B cell (primary cell): ENCODE results near the gene ULK4. TPM values are rescaled to one million over a fixed set of nuclear protein-coding genes. Genes with fewer than 3 reads are reported as not detected.

Experiments
- ATAC-seq: fragments of 200-7000 bp; cut with Tn5 transposase; one replicate; pipeline ENCODE4 v1.10.0; 2021; ENCODE audit warnings: low read depth, mild to moderate bottlenecking, moderate number of reproducible peaks, moderate library complexity
- CTCF ChIA-PET: fragments of 350-600 bp; sonication (Branson Sonifier 250); formaldehyde crosslinking; loops from one replicate; lab custom pipeline; 2021; ENCODE audit warnings: antibody characterized with exemption, inconsistent platforms; lab: Charles Lee
- POLR2A ChIA-PET: fragments of 350-600 bp; sonication (Branson Sonifier 250); formaldehyde crosslinking; loops from one replicate; lab custom pipeline; 2021; ENCODE audit warnings: antibody characterized with exemption; lab: Charles Lee
- DNase-seq: peaks from one replicate; pipeline ENCODE4 v3.0.0; 2013
- H2AFZ ChIP-seq: 2 replicates; pipeline ENCODE4 v1.6.1; 2012; ENCODE audit warnings: mild to moderate bottlenecking, low read depth, low read length; ENCODE audit not compliant: insufficient read depth, poor library complexity, severe bottlenecking
- H3K27ac ChIP-seq, 2 donors: 1 replicate in 1 of 2; 2 replicates in 1 of 2; pipeline ENCODE4 v1.5.1; 2012 to 2013; ENCODE audit warnings: low read length in 2 of 2, mild to moderate bottlenecking in 2 of 2, moderate library complexity in 1 of 2
- H3K27me3 ChIP-seq, 4 experiments: fragments of 200-600 bp in 1 of 4; sonication (generic) in 1 of 4; replicated peaks in 1 of 4; 1 replicate in 2 of 4; 2 replicates in 2 of 4; pipeline versions ENCODE4 v1.6.1 to v1.7.0; 2013 to 2016; ENCODE audit warnings: low read length in 3 of 4, mild to moderate bottlenecking in 2 of 4, mixed read lengths in 1 of 4, moderate library complexity in 1 of 4; ENCODE audit not compliant: insufficient read depth in 4 of 4, control insufficient read depth in 3 of 4; ENCODE audit errors: control extremely low read depth in 1 of 4
- H3K36me3 ChIP-seq, 2 experiments: replicated peaks in 1 of 2; 1 replicate in 1 of 2; 2 replicates in 1 of 2; pipeline versions ENCODE4 v1.6.1 to v1.7.1; 2013; ENCODE audit warnings: low read length in 1 of 2; ENCODE audit not compliant: insufficient read depth in 2 of 2, control insufficient read depth in 1 of 2; ENCODE audit errors: control extremely low read depth in 1 of 2, extremely low read depth in 1 of 2
- H3K4me1 ChIP-seq, 2 donors: fragments of 200-600 bp in 1 of 2; sonication (generic) in 1 of 2; 1 replicate in 1 of 2; 2 replicates in 1 of 2; pipeline versions ENCODE4 v1.5.1 to v1.6.1; 2013 to 2017; ENCODE audit warnings: low read length in 2 of 2; ENCODE audit not compliant: control insufficient read depth in 2 of 2, insufficient read depth in 2 of 2
- H3K4me2 ChIP-seq: replicated peaks from 2 replicates; pipeline ENCODE3; 2012; ENCODE audit warnings: mild to moderate bottlenecking, low read depth, low read length; ENCODE audit not compliant: poor library complexity, severe bottlenecking
- H3K4me3 ChIP-seq, 5 experiments: fragments of 200-600 bp in 1 of 5; sonication (generic) in 1 of 5; 1 replicate in 3 of 5; 2 replicates in 2 of 5; pipeline versions ENCODE4 v1.5.1 to v1.7.0; 2011 to 2016; ENCODE audit warnings: low read length in 4 of 5, mild to moderate bottlenecking in 4 of 5, low read depth in 2 of 5, control low read depth in 1 of 5, moderate library complexity in 1 of 5; ENCODE audit not compliant: insufficient read depth in 1 of 5; ENCODE audit errors: control extremely low read depth in 1 of 5, extremely low read depth in 1 of 5
- H3K79me2 ChIP-seq: fragments of 200-600 bp; sonication (generic); one replicate; pipeline ENCODE4 v1.6.0; 2016; ENCODE audit warnings: low read length; ENCODE audit not compliant: control insufficient read depth, insufficient read depth
- H3K9ac ChIP-seq: fragments of 200-600 bp; sonication (generic); 2 replicates; pipeline ENCODE4 v1.6.1; 2017; ENCODE audit warnings: mild to moderate bottlenecking, low read length, moderate library complexity
- H3K9me3 ChIP-seq, 3 donors: one replicate each; pipeline versions ENCODE4 v1.6.1 to v1.7.1; 2013; ENCODE audit warnings: low read length in 2 of 3; ENCODE audit not compliant: control insufficient read depth in 2 of 3, insufficient read depth in 1 of 3; ENCODE audit errors: control extremely low read depth in 1 of 3
- H4K20me1 ChIP-seq: 2 replicates; pipeline ENCODE4 v1.6.0; 2012; ENCODE audit warnings: mild to moderate bottlenecking, low read length; ENCODE audit not compliant: insufficient read depth, control insufficient read depth, poor library complexity, severe bottlenecking
- H3K27ac Mint-ChIP-seq: one replicate; pipeline ENCODE4 v1.8.0; 2021; ENCODE audit warnings: mixed read lengths
- H3K27me3 Mint-ChIP-seq: one replicate; pipeline ENCODE4 v1.8.0; 2021; ENCODE audit warnings: mixed read lengths
- H3K4me1 Mint-ChIP-seq: one replicate; pipeline ENCODE4 v1.8.0; 2021; ENCODE audit warnings: mixed read lengths
- H3K4me3 Mint-ChIP-seq: one replicate; pipeline ENCODE4 v1.8.0; 2021; ENCODE audit warnings: mixed read lengths
- H3K9me3 Mint-ChIP-seq: one replicate; pipeline ENCODE4 v1.8.0; 2022; ENCODE audit warnings: mixed read lengths; ENCODE audit not compliant: insufficient read depth
- EZH2 ChIP-seq: IDR thresholded peaks from 2 replicates; pipeline ENCODE4 v1.6.1; 2012; ENCODE audit warnings: borderline replicate concordance, low read depth, mild to moderate bottlenecking, moderate library complexity, low read length; ENCODE audit not compliant: insufficient read depth, poor library complexity, severe bottlenecking
- WGBS: methylation state at CpG from one replicate; pipeline ENCODE4 v1.1.5; 2013; ENCODE audit warnings: missing lambda C conversion rate; ENCODE audit not compliant: insufficient coverage; 5-methylcytosine and 5-hydroxymethylcytosine counted together
- intact Hi-C: fragments of 100-400 bp; cut with micrococcal nuclease; formaldehyde crosslinking; loops from one replicate; pipeline ENCODE4 v1.10.0; 2022
- polyA plus RNA-seq: library from polyadenylated mRNA; depleted of rRNA; stranded (reverse); fragments of >200 nt; gene quantifications from 2 replicates; pipeline ENCODE4 v1.2.3, GENCODE V29; 2012
- total RNA-seq, 2 donors: library from RNA; stranded (reverse); fragments of 120-200 nt in 1 of 2; gene quantifications; 1 replicate in 1 of 2; 2 replicates in 1 of 2; pipeline versions ENCODE4 v1.2.3 to v1.2.4, GENCODE V29; 2013 to 2022
- TF ChIP-seq, protein P1 (sequence below): fragments of 200-600 bp; IDR thresholded peaks from one replicate; pipeline ENCODE4 v1.8.0; 2022; ENCODE audit warnings: antibody characterized with exemption, mild to moderate bottlenecking

Gene ULK4
- total and polyA plus RNA-seq, 2 donors (not counting 1 experiment from before 2014, with no cell fraction given) = 5.2 to 33.7 TPM

DNA sequence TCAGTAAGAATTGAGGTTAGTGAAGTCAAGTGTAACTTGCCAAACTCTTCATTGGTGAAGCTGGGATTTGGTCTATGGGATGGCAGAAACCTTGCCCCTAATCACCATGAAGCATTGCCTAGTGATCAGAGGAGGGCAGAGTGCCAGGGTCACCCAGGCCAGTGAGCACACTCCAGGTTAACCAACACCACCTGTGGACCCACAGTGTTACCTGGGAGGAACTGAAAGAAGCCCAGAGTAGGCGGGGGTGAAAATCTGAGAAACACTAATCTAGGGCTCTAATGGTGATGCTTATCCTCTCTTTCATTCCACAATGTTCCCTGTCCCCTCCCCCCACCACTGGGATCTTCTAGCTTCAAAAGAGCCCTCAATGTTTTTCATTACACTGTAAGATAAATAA lies 389.8 kb downstream of the ULK4 start:
- CTCF ChIA-PET = no interaction called here
- no peak overlapping the region for H3K4me3 Mint-ChIP-seq
- no peak overlapping the region for H3K27ac Mint-ChIP-seq

DNA sequence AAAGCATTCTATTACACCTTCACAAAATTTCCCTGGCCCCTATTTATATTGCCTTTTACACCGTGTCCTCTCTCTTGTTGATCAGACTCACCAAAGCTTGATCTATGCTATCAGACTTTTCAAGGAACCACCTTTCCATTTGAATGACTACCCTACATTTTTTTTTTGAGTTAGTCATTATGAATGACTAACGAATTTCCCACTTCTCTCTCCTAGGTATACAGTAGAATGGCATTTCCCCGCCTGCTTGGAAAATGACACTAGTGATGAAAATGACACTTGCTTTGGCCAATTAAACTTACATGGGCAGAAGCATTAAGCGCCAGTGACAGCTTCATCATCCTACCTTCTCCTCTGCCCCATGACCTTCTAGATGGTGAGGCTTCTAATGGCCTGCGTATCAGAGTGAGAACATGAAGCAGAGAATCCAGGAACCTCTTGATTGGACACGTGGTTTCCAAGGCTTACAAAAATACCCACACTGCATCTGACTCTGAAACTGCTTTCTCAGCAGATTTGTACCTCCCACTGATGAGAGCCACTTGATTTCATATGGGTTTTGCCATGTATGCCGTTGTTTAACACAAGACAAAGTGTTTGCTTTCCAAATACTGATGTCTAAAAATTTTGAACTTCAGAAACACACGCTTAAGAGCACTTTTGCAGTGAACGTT lies 392.1 kb downstream of the ULK4 start:
- Histone ChIP-seq H3K4me3 (no peak overlapping the region), H3K9me3 (no peaks in the 10 kb centered on the region), H3K79me2 (no peaks in the 10 kb centered on the region), H3K9ac (no peak overlapping the region), H3K36me3 (no peaks in the 10 kb centered on the region), H2AFZ (no peak overlapping the region), H4K20me1 (no peaks in the 10 kb centered on the region), H3K4me1 (peaks cover 17 to 19% of the 10 kb centered on the region in 2 donors), H3K27me3 (no peaks in the 10 kb centered on the region), H3K27ac (no peak overlapping the region), H3K4me2 (no peak overlapping the region)
- Mint-ChIP-seq H3K9me3 (no peaks in the 10 kb centered on the region), H3K4me3 (no peak overlapping the region), H3K27ac (no peak overlapping the region), H3K27me3 (no peaks in the 10 kb centered on the region), H3K4me1 (peaks cover 20% of the 10 kb centered on the region)
- ATAC-seq = no peak
- 92% methylated on average over 3 of the region's 9 CpGs for WGBS
- CTCF ChIA-PET = no interaction called here
- no peak for DNase-seq
- POLR2A ChIA-PET = no interaction called here
- intact Hi-C loops = no loop called here
- TF ChIP-seq, protein P1, sequence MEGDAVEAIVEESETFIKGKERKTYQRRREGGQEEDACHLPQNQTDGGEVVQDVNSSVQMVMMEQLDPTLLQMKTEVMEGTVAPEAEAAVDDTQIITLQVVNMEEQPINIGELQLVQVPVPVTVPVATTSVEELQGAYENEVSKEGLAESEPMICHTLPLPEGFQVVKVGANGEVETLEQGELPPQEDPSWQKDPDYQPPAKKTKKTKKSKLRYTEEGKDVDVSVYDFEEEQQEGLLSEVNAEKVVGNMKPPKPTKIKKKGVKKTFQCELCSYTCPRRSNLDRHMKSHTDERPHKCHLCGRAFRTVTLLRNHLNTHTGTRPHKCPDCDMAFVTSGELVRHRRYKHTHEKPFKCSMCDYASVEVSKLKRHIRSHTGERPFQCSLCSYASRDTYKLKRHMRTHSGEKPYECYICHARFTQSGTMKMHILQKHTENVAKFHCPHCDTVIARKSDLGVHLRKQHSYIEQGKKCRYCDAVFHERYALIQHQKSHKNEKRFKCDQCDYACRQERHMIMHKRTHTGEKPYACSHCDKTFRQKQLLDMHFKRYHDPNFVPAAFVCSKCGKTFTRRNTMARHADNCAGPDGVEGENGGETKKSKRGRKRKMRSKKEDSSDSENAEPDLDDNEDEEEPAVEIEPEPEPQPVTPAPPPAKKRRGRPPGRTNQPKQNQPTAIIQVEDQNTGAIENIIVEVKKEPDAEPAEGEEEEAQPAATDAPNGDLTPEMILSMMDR = no peak
- no peak for TF ChIP-seq EZH2

More for the DNA sequence above, 389.8 kb downstream of the ULK4 start:
- H3K9me3 ChIP-seq = no peaks in the 10 kb centered on the region
- POLR2A ChIA-PET = no interaction called here
- DNase-seq (no peak), ATAC-seq (no peak)
- H3K4me1 Mint-ChIP-seq = peaks cover 20% of the 10 kb centered on the region
- no peak overlapping the region for H3K9ac ChIP-seq
- H3K9me3 Mint-ChIP-seq = no peaks in the 10 kb centered on the region
- no peaks in the 10 kb centered on the region for H3K27me3 ChIP-seq
- no CpG with 5 or more reads among the region's 1 CpG for WGBS
- H3K36me3 ChIP-seq = no peaks in the 10 kb centered on the region
- no peak overlapping the region for H3K4me3 ChIP-seq
- peaks cover 17 to 19% of the 10 kb centered on the region in 2 donors for H3K4me1 ChIP-seq
- TF ChIP-seq EZH2 = no peak
- TF ChIP-seq, protein P1 = no peak
- intact Hi-C loops = no loop called here
- no peak overlapping the region for H2AFZ ChIP-seq
- no peak overlapping the region for H3K4me2 ChIP-seq
- no peaks in the 10 kb centered on the region for H3K79me2 ChIP-seq
- no peaks in the 10 kb centered on the region for H4K20me1 ChIP-seq
- H3K27ac ChIP-seq = no peak overlapping the region
- no peaks in the 10 kb centered on the region for H3K27me3 Mint-ChIP-seq
